CD14-positive monocyte (primary cell): ENCODE measurements around the gene RANGRF. TPM values are rescaled to one million over a fixed set of nuclear protein-coding genes. Genes with fewer than 3 reads are reported as not detected.

Source experiments
- DNase-seq, 3 donors: peaks; one replicate each; pipeline ENCODE4 v3.0.0-alpha.2; 2011 to 2022
- H2AFZ ChIP-seq: 2 replicates; pipeline ENCODE4 v1.6.0; 2012; ENCODE audit warnings: mild to moderate bottlenecking, low read depth, low read length, inconsistent platforms; ENCODE audit not compliant: insufficient read depth, poor library complexity, severe bottlenecking
- H3K27ac ChIP-seq, 2 donors: 1 replicate in 1 of 2; 2 replicates in 1 of 2; pipeline ENCODE4 v1.5.1; 2012 to 2013; ENCODE audit warnings: low read length in 2 of 2, control low read depth in 1 of 2, inconsistent platforms in 1 of 2, low read depth in 1 of 2, mild to moderate bottlenecking in 1 of 2
- H3K27me3 ChIP-seq, 2 donors: one replicate each; pipeline versions ENCODE4 v1.6.0 to v1.6.1; 2011 to 2013; ENCODE audit warnings: low read length in 2 of 2; ENCODE audit not compliant: control insufficient read depth in 2 of 2, insufficient read depth in 2 of 2
- H3K36me3 ChIP-seq, 2 donors: replicated peaks in 1 of 2; 1 replicate in 1 of 2; 2 replicates in 1 of 2; pipeline versions ENCODE4 v1.5.1 to v1.6.1; 2012 to 2013; ENCODE audit warnings: low read length in 2 of 2, control low read depth in 1 of 2, inconsistent platforms in 1 of 2, mild to moderate bottlenecking in 1 of 2; ENCODE audit not compliant: insufficient read depth in 2 of 2, control insufficient read depth in 1 of 2
- H3K4me1 ChIP-seq, 2 donors: 1 replicate in 1 of 2; 2 replicates in 1 of 2; pipeline versions ENCODE4 v1.5.1 to v1.6.1; 2012 to 2013; ENCODE audit warnings: low read length in 2 of 2, control low read depth in 1 of 2, inconsistent platforms in 1 of 2, mild to moderate bottlenecking in 1 of 2, moderate library complexity in 1 of 2; ENCODE audit not compliant: insufficient read depth in 2 of 2, control insufficient read depth in 1 of 2
- H3K4me2 ChIP-seq: replicated peaks from 2 replicates; pipeline ENCODE3; 2012; ENCODE audit warnings: low read length, moderate library complexity, mild to moderate bottlenecking; ENCODE audit not compliant: poor library complexity, severe bottlenecking; ENCODE audit errors: extremely low read depth
- H3K4me3 ChIP-seq, 3 experiments: fragments of 200-600 bp in 1 of 3; sonication (generic) in 1 of 3; replicated peaks in 1 of 3; 1 replicate in 2 of 3; 2 replicates in 1 of 3; pipeline ENCODE4 v1.5.1; 2011 to 2013; ENCODE audit warnings: low read length in 3 of 3, mild to moderate bottlenecking in 3 of 3, control low read depth in 2 of 3, low read depth in 2 of 3, inconsistent platforms in 1 of 3, moderate library complexity in 1 of 3
- H3K79me2 ChIP-seq: 2 replicates; pipeline ENCODE4 v1.6.0; 2012; ENCODE audit warnings: mild to moderate bottlenecking, control low read depth, inconsistent platforms, low read length, moderate library complexity; ENCODE audit not compliant: insufficient read depth
- H3K9ac ChIP-seq: 2 replicates; pipeline ENCODE4 v1.6.0; 2017; ENCODE audit warnings: low read length, mild to moderate bottlenecking; ENCODE audit not compliant: insufficient read depth, poor library complexity, severe bottlenecking
- H3K9me3 ChIP-seq, 2 donors: replicated peaks in 1 of 2; 1 replicate in 1 of 2; 2 replicates in 1 of 2; pipeline versions ENCODE4 v1.5.1 to v1.6.1; 2012 to 2013; ENCODE audit warnings: low read length in 2 of 2, control low read depth in 1 of 2; ENCODE audit not compliant: control insufficient read depth in 1 of 2, insufficient read depth in 1 of 2
- H4K20me1 ChIP-seq: 2 replicates; pipeline ENCODE4 v1.6.0; 2012; ENCODE audit warnings: mild to moderate bottlenecking, low read length, control low read depth, moderate library complexity; ENCODE audit not compliant: insufficient read depth
- H3K27ac Mint-ChIP-seq, 7 donors: one replicate each; pipeline ENCODE4 v1.8.0; 2020; ENCODE audit warnings: mild to moderate bottlenecking in 7 of 7, mixed read lengths in 7 of 7, moderate library complexity in 6 of 7, inconsistent platforms in 2 of 7
- H3K27me3 Mint-ChIP-seq, 3 donors: one replicate each; pipeline ENCODE4 v1.8.0; 2021 to 2022; ENCODE audit warnings: low read depth in 3 of 3, mild to moderate bottlenecking in 3 of 3, mixed read lengths in 3 of 3, moderate library complexity in 3 of 3, inconsistent platforms in 1 of 3
- H3K36me3 Mint-ChIP-seq, 2 donors: one replicate each; pipeline ENCODE4 v1.8.0; 2020; ENCODE audit warnings: mixed read lengths in 2 of 2, inconsistent platforms in 1 of 2, mild to moderate bottlenecking in 1 of 2
- H3K4me1 Mint-ChIP-seq: one replicate; pipeline ENCODE4 v1.8.0; 2020; ENCODE audit warnings: mild to moderate bottlenecking, mixed read lengths
- H3K4me3 Mint-ChIP-seq, 2 donors: one replicate each; pipeline ENCODE4 v1.8.0; 2020; ENCODE audit warnings: mild to moderate bottlenecking in 2 of 2, mixed read lengths in 2 of 2, moderate library complexity in 1 of 2
- H3K9me3 Mint-ChIP-seq, 7 donors: one replicate each; pipeline ENCODE4 v1.8.0; 2020 to 2022; ENCODE audit warnings: mixed read lengths in 7 of 7, mild to moderate bottlenecking in 6 of 7, moderate library complexity in 6 of 7, inconsistent platforms in 2 of 7
- WGBS: methylation state at CpG from one replicate; pipeline ENCODE4 v1.1.5; 2013; ENCODE audit warnings: missing lambda C conversion rate; ENCODE audit not compliant: insufficient coverage; 5-methylcytosine and 5-hydroxymethylcytosine counted together
- intact Hi-C, 2 donors: fragments of 100-400 bp; cut with micrococcal nuclease; formaldehyde crosslinking; loops; one replicate each; pipeline versions ENCODE4 v1.15.0 to v1.15.1; 2023
- polyA plus RNA-seq, 3 donors: library from polyadenylated mRNA; depleted of rRNA in 1 of 3; unstranded in 2 of 3; stranded (reverse) in 1 of 3; fragments of 300-500 nt in 2 of 3; fragments of >200 nt in 1 of 3; fragmentation: Illumina TruSeq in 2 of 3; gene quantifications; 1 replicate in 2 of 3; 2 replicates in 1 of 3; pipeline ENCODE4 v1.2.3, GENCODE V29; 2012 to 2021
- TF ChIP-seq, protein P1 (sequence below): fragments of 200-600 bp; IDR thresholded peaks from one replicate; pipeline ENCODE4 v1.8.0; 2022; ENCODE audit warnings: antibody characterized with exemption, mild to moderate bottlenecking

RANGRF gene
- polyA plus RNA-seq, 3 donors = 27.3 to 34.3 (median 31.7) TPM

DNA sequence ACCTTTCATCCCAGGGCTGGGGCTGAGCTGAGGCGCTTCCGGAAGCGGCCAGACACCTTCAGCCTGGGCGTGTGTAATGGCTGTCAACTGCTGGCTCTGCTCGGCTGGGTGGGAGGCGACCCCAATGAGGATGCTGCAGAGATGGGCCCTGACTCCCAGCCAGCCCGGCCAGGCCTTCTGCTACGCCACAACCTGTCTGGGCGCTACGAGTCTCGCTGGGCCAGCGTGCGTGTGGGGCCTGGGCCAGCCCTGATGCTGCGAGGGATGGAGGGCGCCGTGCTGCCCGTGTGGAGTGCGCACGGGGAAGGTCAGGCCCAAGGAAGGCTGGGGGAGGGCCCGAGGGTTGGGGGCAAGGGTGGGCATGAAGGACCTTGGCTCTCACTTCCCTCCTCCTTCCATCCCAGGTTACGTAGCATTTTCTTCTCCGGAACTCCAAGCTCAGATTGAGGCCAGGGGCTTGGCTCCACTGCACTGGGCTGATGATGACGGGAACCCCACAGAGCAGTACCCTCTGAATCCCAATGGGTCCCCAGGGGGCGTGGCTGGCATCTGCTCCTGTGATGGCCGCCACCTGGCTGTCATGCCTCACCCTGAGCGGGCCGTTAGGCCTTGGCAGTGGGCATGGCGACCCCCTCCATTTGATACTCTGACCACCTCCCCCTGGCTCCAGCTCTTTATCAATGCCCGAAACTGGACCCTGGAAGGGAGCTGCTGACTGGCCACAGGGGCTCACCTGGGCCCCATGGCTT, 19.7 kb upstream of the RANGRF start:
- H3K4me1 ChIP-seq = no peaks in the 10 kb centered on the region
- peaks cover 32 to 47% of the 10 kb centered on the region in 2 donors for H3K36me3 Mint-ChIP-seq
- H3K27me3 Mint-ChIP-seq = peaks cover 0 to 2% (median 2%) of the 10 kb centered on the region in 3 donors
- peaks cover 37 to 41% of the 10 kb centered on the region in 2 donors for H3K36me3 ChIP-seq
- no peak overlapping the region for H3K9ac ChIP-seq
- H3K27ac ChIP-seq = no peak overlapping the region
- H3K4me1 Mint-ChIP-seq = no peaks in the 10 kb centered on the region
- no peak overlapping the region for H3K4me3 ChIP-seq
- H3K27ac Mint-ChIP-seq = peak overlapping the region in 1 of 7 donors; percentile 54
- TF ChIP-seq, protein P1, sequence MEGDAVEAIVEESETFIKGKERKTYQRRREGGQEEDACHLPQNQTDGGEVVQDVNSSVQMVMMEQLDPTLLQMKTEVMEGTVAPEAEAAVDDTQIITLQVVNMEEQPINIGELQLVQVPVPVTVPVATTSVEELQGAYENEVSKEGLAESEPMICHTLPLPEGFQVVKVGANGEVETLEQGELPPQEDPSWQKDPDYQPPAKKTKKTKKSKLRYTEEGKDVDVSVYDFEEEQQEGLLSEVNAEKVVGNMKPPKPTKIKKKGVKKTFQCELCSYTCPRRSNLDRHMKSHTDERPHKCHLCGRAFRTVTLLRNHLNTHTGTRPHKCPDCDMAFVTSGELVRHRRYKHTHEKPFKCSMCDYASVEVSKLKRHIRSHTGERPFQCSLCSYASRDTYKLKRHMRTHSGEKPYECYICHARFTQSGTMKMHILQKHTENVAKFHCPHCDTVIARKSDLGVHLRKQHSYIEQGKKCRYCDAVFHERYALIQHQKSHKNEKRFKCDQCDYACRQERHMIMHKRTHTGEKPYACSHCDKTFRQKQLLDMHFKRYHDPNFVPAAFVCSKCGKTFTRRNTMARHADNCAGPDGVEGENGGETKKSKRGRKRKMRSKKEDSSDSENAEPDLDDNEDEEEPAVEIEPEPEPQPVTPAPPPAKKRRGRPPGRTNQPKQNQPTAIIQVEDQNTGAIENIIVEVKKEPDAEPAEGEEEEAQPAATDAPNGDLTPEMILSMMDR = no peak
- no peak overlapping the region for H2AFZ ChIP-seq
- no peak overlapping the region for H3K4me3 Mint-ChIP-seq
- no peaks in the 10 kb centered on the region for H3K9me3 Mint-ChIP-seq
- H3K79me2 ChIP-seq = no peaks in the 10 kb centered on the region
- no peak for DNase-seq
- no peaks in the 10 kb centered on the region for H3K9me3 ChIP-seq
- 98% methylated on average over 17 of the region's 29 CpGs for WGBS
- H3K27me3 ChIP-seq = no peaks in the 10 kb centered on the region
- no peak overlapping the region for H3K4me2 ChIP-seq
- intact Hi-C loops = loop anchor here in 1 of 2 donors (10.0 kb wide), 1 partner anchor 46 kb away; the partner anchor contains the start of gene ARHGEF15
- no peaks in the 10 kb centered on the region for H4K20me1 ChIP-seq

DNA sequence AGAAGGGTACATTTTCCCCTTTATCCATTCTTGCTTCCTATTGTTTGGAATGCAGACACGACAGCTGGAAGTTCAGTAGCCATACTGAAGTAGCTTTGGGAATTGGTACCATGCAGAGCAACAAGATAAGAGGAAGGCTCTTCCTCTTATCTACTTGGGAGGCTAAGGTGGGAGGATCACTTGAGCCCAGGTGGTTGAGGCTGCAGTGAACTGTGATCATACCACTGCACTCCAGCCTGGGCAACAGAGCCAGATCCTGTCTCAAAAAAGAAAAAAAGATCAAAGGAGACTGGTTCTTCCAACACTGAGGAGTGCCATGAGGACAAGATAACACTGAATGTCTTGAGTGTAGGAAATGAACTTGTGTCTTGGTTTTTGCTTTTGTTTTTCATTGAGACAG, 16.0 kb upstream of the RANGRF start:
- Histone ChIP-seq H3K27me3 (no peaks in the 10 kb centered on the region), H3K9me3 (no peaks in the 10 kb centered on the region), H3K36me3 (peaks cover 9 to 10% of the 10 kb centered on the region in 2 donors), H3K9ac (no peak overlapping the region), H4K20me1 (no peaks in the 10 kb centered on the region), H3K27ac (no peak overlapping the region), H3K4me3 (no peak overlapping the region), H3K4me2 (no peak overlapping the region), H2AFZ (no peak overlapping the region), H3K4me1 (no peaks in the 10 kb centered on the region), H3K79me2 (no peaks in the 10 kb centered on the region)
- no CpG with 5 or more reads among the region's 1 CpG for WGBS
- Mint-ChIP-seq H3K27me3 (peaks cover 0 to 2% (median 0%) of the 10 kb centered on the region in 3 donors), H3K4me1 (no peaks in the 10 kb centered on the region), H3K36me3 (peaks cover 10 to 14% of the 10 kb centered on the region in 2 donors), H3K9me3 (no peaks in the 10 kb centered on the region), H3K4me3 (no peak overlapping the region), H3K27ac (no peak overlapping the region)
- intact Hi-C loops = no loop called here
- DNase-seq = no peak
- TF ChIP-seq, protein P1 = no peak
